ENCODE data around the gene KIRREL2. TPM values are rescaled to one million over a fixed set of nuclear protein-coding genes. Genes with fewer than 3 reads are reported as not detected.

KIRREL2 gene
- total RNA-seq, 4 donors from 2014 or later = not detected

GRCh38 chr19:35851213-35852028 is 5.3 kb upstream of the KIRREL2 start:
- no peak for TF ChIP-seq CTCF (IDR thresholded peaks at IDR 0.05)
- no peak for TF ChIP-seq POLR2AphosphoS5 (IDR thresholded peaks at IDR 0.05)
- TF ChIP-seq POLR2A (IDR thresholded peaks at IDR 0.05) = no peak
- TF ChIP-seq EP300 (IDR thresholded peaks at IDR 0.05) = no peak
- Histone ChIP-seq H3K4me3 (no peak overlapping the region), H3K36me3 (no peaks in the 10 kb centered on the region), H3K4me1 (peaks cover 8% of the 10 kb centered on the region), H3K9me3 (no peaks in the 10 kb centered on the region), H3K27me3 (peaks cover 93% of the 10 kb centered on the region), H3K27ac (no peak overlapping the region)
- WGBS = 62% methylated on average over 28 of the region's 32 CpGs
- DNase-seq (ENCODE audit: low spot score in 2 of 2) = no peak

GRCh38 chr19:35852029-35852780 is 4.5 kb upstream of the KIRREL2 start, which contains the start of gene NPHS1:
TSS of gene NPHS1 (minus strand) at chr19:35852504. CDS start at chr19:35851837, 667 bp downstream.
- Histone ChIP-seq H3K9me3 (no peaks in the 10 kb centered on the region), H3K36me3 (no peaks in the 10 kb centered on the region), H3K27ac (no peak within 1 kb of the TSS), H3K4me3 (no peak within 1 kb of the TSS), H3K27me3 (peaks cover 96% of the 10 kb centered on the region), H3K4me1 (peaks cover 16% of the 10 kb centered on the region)
- TF ChIP-seq EP300 (IDR thresholded peaks at IDR 0.05) (no peak), POLR2AphosphoS5 (IDR thresholded peaks at IDR 0.05) (no peak), CTCF (IDR thresholded peaks at IDR 0.05) (no peak), POLR2A (IDR thresholded peaks at IDR 0.05) (no peak)
- no peak for DNase-seq (ENCODE audit: low spot score in 2 of 2)
- 55% methylated on average over 9 of the region's 9 CpGs for WGBS

- H3K27ac ChIP-seq = no peak overlapping the region
- peaks cover 98% of the 10 kb centered on the region for H3K27me3 ChIP-seq
- H3K9me3 ChIP-seq = no peaks in the 10 kb centered on the region
- WGBS = 53% methylated on average over 8 of the region's 8 CpGs
- no peaks in the 10 kb centered on the region for H3K36me3 ChIP-seq
- TF ChIP-seq POLR2AphosphoS5 (IDR thresholded peaks at IDR 0.05) (no peak), EP300 (IDR thresholded peaks at IDR 0.05) (no peak), POLR2A (IDR thresholded peaks at IDR 0.05) (no peak), CTCF (IDR thresholded peaks at IDR 0.05) (no peak)
- H3K4me1 ChIP-seq = peaks cover 17% of the 10 kb centered on the region
- DNase-seq (ENCODE audit: low spot score in 2 of 2) = no peak
- no peak overlapping the region for H3K4me3 ChIP-seq
Measured at GRCh38 chr19:35853038-35853756, 3.5 kb upstream of the KIRREL2 start.

GRCh38 chr19:35858311-35858710 is 1.6 kb downstream of the KIRREL2 start:
- Histone ChIP-seq H3K27ac (no peak overlapping the region), H3K27me3 (peaks cover 94% of the 10 kb centered on the region), H3K4me1 (peaks cover 17% of the 10 kb centered on the region), H3K9me3 (no peaks in the 10 kb centered on the region), H3K4me3 (no peak overlapping the region), H3K36me3 (no peaks in the 10 kb centered on the region)
- no CpG with 5 or more reads among the region's 6 CpGs for WGBS
- DNase-seq (ENCODE audit: low spot score in 2 of 2) = no peak
- no peak for TF ChIP-seq POLR2AphosphoS5 (IDR thresholded peaks at IDR 0.05)
- no peak for TF ChIP-seq CTCF (IDR thresholded peaks at IDR 0.05)
- no peak for TF ChIP-seq POLR2A (IDR thresholded peaks at IDR 0.05)
- no peak for TF ChIP-seq EP300 (IDR thresholded peaks at IDR 0.05)

Measured in suprapubic skin (tissue), 4 donors.